HEK293T (cell line): ENCODE data around the gene CHAD.

ENCODE experiments used
- CTCF ChIA-PET: fragments of 350-600 bp; formaldehyde crosslinking; extraction: SDS; loops from one replicate; lab custom pipeline; 2021; ENCODE audit warnings: antibody characterized with exemption, inconsistent platforms; lab: Yijun Ruan, JAX
- POLR2A ChIA-PET: fragments of 350-600 bp; formaldehyde crosslinking; extraction: SDS; loops from one replicate; lab custom pipeline; 2020; ENCODE audit warnings: antibody characterized with exemption, inconsistent platforms; lab: Yijun Ruan, JAX
- DNase-seq: peaks from one replicate; pipeline ENCODE4 v3.0.0; 2012; ENCODE audit warnings: mixed read lengths; ENCODE audit errors: extremely low spot score
- ARNT ChIP-seq: fragments of 450-650 bp; IDR thresholded peaks from 2 replicates; pipeline ENCODE4 v1.6.1; 2017; ENCODE audit warnings: mild to moderate bottlenecking
- BHLHE40 ChIP-seq: fragments of 450-650 bp; IDR thresholded peaks from 2 replicates; pipeline ENCODE4 v1.6.1; 2016; ENCODE audit warnings: mild to moderate bottlenecking, moderate library complexity, borderline replicate concordance
- CTBP1 ChIP-seq: fragments of 450-650 bp; IDR thresholded peaks from 2 replicates; pipeline ENCODE4 v1.6.1; 2016; ENCODE audit warnings: borderline replicate concordance
- ELF4 ChIP-seq: fragments of 450-650 bp; IDR thresholded peaks from 2 replicates; pipeline ENCODE4 v1.6.1; 2017; ENCODE audit warnings: antibody characterized with exemption
- FOXA1 ChIP-seq: fragments of 450-650 bp; IDR thresholded peaks from 2 replicates; pipeline ENCODE4 v1.6.1; 2016; ENCODE audit warnings: mild to moderate bottlenecking
- FOXK2 ChIP-seq: fragments of 450-650 bp; IDR thresholded peaks from 2 replicates; pipeline ENCODE4 v1.6.1; 2016; ENCODE audit warnings: mild to moderate bottlenecking
- FOXM1 ChIP-seq: fragments of 450-650 bp; IDR thresholded peaks from 2 replicates; pipeline ENCODE4 v1.6.1; 2017; ENCODE audit warnings: mild to moderate bottlenecking, borderline replicate concordance
- HDGF ChIP-seq: fragments of 450-650 bp; IDR thresholded peaks from 2 replicates; pipeline ENCODE4 v1.6.1; 2017; ENCODE audit warnings: antibody characterized with exemption, borderline replicate concordance
- L3MBTL2 ChIP-seq: fragments of 450-650 bp; conservative IDR thresholded peaks from 2 replicates; pipeline ENCODE4 v1.6.1; 2016; ENCODE audit warnings: mild to moderate bottlenecking
- LEF1 ChIP-seq: fragments of 450-650 bp; IDR thresholded peaks from 2 replicates; pipeline ENCODE4 v1.6.1; 2017; ENCODE audit warnings: mild to moderate bottlenecking, borderline replicate concordance
- NFRKB ChIP-seq: fragments of 450-650 bp; IDR thresholded peaks from 2 replicates; pipeline ENCODE4 v1.6.1; 2016; ENCODE audit warnings: mild to moderate bottlenecking, moderate library complexity
- PKNOX1 ChIP-seq: fragments of 450-650 bp; IDR thresholded peaks from 2 replicates; pipeline ENCODE4 v1.6.1; 2016
- SP1 ChIP-seq: fragments of 450-650 bp; IDR thresholded peaks from 2 replicates; pipeline ENCODE4 v1.6.1; 2017
- SUZ12 ChIP-seq: fragments of 450-650 bp; IDR thresholded peaks from 2 replicates; pipeline ENCODE4 v1.6.1; 2016; ENCODE audit warnings: mild to moderate bottlenecking
- TARDBP ChIP-seq: fragments of 450-650 bp; IDR thresholded peaks from 2 replicates; pipeline ENCODE4 v1.6.1; 2016
- ZNF384 ChIP-seq: fragments of 450-650 bp; IDR thresholded peaks from 2 replicates; pipeline ENCODE4 v1.6.1; 2016

Gene CHAD

GRCh38 chr17:50468304-50469207 is at the start of gene CHAD:
CHAD (minus strand) TSS chr17:50468880; CDS start chr17:50468813, 67 bp downstream.
- ChIA-PET CTCF (interaction anchor here (1.2 to 1.6 kb wide), 2 partner anchors 11 to 71 kb away, joined by 5 read pairs; partner anchors contain the start of gene LRRC59), POLR2A (no interaction called here)
- DNase-seq: no peak
- TF ChIP-seq BHLHE40 (no peak), ZNF384 (no peak), TARDBP (no peak), FOXA1 (no peak), SP1 (no peak), FOXK2 (no peak), SUZ12 (no peak), LEF1 (no peak), L3MBTL2 (no peak)

GRCh38 chr17:50517504-50518383 is 49.1 kb upstream of the CHAD start:
- DNase-seq: no peak
- ChIA-PET POLR2A (no interaction called here), CTCF (interaction anchor here (1.0 kb wide), 2 partner anchors 34 to 38 kb away, joined by 3 read pairs; no protein-coding TSS in a partner anchor)
- TF ChIP-seq ARNT (no peak), FOXK2 (no peak), FOXA1 (no peak), NFRKB (no peak), SP1 (no peak), ELF4 (no peak), CTBP1 (no peak), ZNF384 (no peak), TARDBP (no peak), SUZ12 (no peak), BHLHE40 (no peak), LEF1 (no peak), L3MBTL2 (no peak; the same call in 1 of the 2 replicates), HDGF (no peak), FOXM1 (no peak), PKNOX1 (no peak)

GRCh38 chr17:50517011-50517410 is 48.3 kb upstream of the CHAD start:
- DNase-seq: no peak
- ChIA-PET POLR2A (no interaction called here), CTCF (interaction anchor here (0.7 to 1.0 kb wide), 3 partner anchors 33 to 570 kb away, joined by 3 read pairs; no protein-coding TSS in a partner anchor)
- TF ChIP-seq L3MBTL2 (no peak), HDGF (no peak), FOXM1 (no peak), LEF1 (no peak), TARDBP (no peak), FOXA1 (no peak), ELF4 (no peak), SUZ12 (no peak)

GRCh38 chr17:50514936-50515702 is 46.4 kb upstream of the CHAD start:
- TF ChIP-seq CTBP1 (no peak), SP1 (no peak), SUZ12 (no peak), FOXK2 (no peak), ARNT (no peak), HDGF (no peak), FOXM1 (no peak), ZNF384 (no peak), FOXA1 (no peak), TARDBP (no peak), NFRKB (no peak), LEF1 (no peak), ELF4 (no peak), L3MBTL2 (no peak), BHLHE40 (no peak)
- POLR2A ChIA-PET: interaction anchor here (0.5 to 1.6 kb wide), 2 partner anchors 21 to 36 kb away, joined by 3 to 6 read pairs; no protein-coding TSS in a partner anchor
- DNase-seq: no peak
- CTCF ChIA-PET: interaction anchor here (0.6 to 2.5 kb wide), 4 partner anchors 9 to 36 kb away, joined by 3 to 11 read pairs (median 4); no protein-coding TSS in a partner anchor

- POLR2A ChIA-PET: interaction anchor here (0.5 to 1.6 kb wide), 2 partner anchors 21 to 35 kb away, joined by 3 to 6 read pairs; no protein-coding TSS in a partner anchor
- CTCF ChIA-PET: interaction anchor here (2.5 kb wide), 1 partner anchor 13 kb away, joined by 11 read pairs; no protein-coding TSS in a partner anchor
- TF ChIP-seq ARNT (no peak), SUZ12 (no peak), L3MBTL2 (no peak), CTBP1 (no peak), FOXK2 (no peak), FOXM1 (no peak), SP1 (no peak), LEF1 (no peak), HDGF (no peak), FOXA1 (no peak), ZNF384 (no peak)
- no peak for DNase-seq
These were observed 45.7 kb upstream of the CHAD start for GRCh38 chr17:50514388-50514787.
